HG03432 (cell line): Measurements from ENCODE around the gene MLLT6.
A peak's percentile ranks its signal among the peaks of the same experiment; 100 is the strongest.

Experiments used
- ATAC-seq: cut with Tn5 transposase; IDR thresholded peaks from one replicate; pipeline ENCODE4 v1.9.1; 2021; ENCODE audit warnings: mild to moderate bottlenecking, moderate library complexity; ENCODE audit not compliant: unreplicated experiment

MLLT6 gene

GRCh38 chr17:38741461-38741860, 36.4 kb downstream of the MLLT6 start:
- no peak for ATAC-seq

DNA sequence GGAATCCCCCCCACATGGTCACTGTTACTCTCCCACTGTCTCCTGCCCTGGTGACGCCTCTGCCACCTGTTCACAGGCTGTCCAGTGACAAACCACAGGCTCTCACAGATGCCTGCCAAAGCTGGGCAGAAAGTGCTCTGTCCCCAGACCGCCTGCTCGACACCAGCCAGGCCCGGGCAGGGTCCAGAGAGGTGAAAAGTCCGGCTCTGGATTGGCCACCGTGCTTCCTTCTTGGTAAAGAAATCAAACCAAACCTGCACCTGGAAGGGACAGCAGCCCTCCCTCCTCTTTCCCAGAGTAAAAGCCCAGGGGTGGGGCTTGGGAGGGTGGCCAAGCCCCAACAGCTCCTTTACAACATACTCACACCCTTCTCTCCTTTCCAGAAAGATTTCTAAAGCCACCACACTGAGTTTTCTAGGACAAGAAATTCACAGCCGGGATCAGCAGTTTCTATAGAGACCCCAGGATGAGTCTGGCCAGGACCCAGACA, 36.9 kb downstream of the MLLT6 start:
- ATAC-seq = no peak

GRCh38 chr17:38742411-38743308, 37.6 kb downstream of the MLLT6 start:
- no peak for ATAC-seq

DNA sequence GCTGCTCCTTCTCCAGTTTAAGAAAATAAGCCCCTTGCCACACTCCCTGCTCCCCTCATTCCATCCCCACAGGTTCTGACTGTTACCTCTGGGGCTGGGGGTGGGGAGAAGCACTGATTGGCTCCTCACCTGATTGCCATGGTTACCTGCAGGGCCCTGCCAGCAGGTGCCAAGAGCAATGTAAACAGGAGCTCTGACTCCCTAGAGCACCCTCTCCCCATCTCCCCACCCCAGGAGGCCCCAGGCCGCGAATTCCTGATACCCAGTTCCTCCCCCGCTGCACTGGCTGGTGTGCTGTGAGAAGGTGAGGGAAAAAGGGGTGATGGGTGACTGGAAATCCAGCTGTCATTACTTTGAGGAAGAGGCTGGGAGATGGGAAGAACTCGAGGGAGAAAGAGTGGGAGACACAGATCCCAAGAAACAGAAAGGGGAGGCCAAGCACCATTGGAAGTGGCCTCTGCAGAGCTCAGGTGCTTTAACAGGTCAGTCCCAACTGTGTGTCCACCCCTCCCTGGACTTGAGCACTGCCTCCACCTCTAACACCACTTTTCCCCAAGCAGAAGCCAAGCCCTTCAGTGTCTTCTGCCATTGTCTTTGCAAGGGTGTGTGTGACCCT, 38.6 kb downstream of the MLLT6 start:
- ATAC-seq = no peak

DNA sequence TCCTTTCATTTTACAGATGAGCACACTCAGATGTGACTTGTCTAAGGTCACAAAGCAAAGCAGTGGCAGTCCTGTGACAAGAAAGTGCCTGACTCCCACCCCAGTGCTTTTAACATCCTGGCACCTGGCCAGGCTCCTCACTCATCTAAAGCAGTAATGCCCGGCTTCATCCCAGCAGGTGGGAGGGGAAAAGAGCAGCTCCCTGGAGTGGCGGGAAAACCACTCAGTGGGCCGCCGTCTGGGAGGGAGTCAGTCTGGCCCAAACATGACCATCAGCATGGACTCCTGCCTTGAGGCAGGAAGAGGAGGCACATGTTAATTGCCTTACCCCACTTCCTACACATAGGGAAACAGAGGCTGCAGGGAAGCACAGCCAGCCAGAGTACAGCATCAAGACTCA, 40.5 kb downstream of the MLLT6 start:
- no peak for ATAC-seq

GRCh38 chr17:38746004-38746848, 41.2 kb downstream of the MLLT6 start:
- no peak for ATAC-seq

DNA sequence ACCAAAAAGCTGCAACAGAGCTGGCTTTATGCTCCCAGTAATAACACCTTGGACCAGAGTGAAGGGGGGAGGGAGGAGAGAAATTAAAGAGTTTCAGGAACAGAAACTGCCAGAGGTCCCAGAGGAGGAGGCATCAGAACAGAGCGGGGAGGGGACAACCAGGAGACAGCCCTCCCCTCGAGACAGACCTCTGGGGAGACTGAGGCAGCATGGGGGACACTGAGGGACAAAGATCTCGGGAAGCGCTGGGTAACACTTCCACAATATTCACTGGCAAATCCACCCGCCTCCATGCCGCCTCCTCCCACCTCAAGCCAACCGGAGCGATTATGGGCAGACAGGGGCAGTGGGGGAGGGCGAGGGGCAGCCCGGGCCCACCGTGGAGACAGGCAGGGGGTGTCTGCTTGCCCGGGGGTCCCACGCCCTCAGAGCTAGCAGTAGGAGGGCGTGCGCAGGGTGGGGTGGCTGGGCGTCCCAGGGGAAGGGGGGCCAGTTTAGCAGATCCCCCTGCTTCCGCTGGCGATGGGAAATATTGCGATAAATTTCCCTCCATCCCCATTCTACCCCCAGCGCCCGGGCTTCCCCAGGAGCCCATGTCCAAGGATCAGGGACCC, 41.9 kb downstream of the MLLT6 start:
- no peak for ATAC-seq

GRCh38 chr17:38747463-38748148, 42.5 kb downstream of the MLLT6 start:
- no peak for ATAC-seq

GRCh38 chr17:38748149-38748891, 43.2 kb downstream of the MLLT6 start, which contains the start of gene PCGF2:
Gene PCGF2 (minus strand): TSS chr17:38748336. CDS start chr17:38740402, 7,934 bp downstream.
- ATAC-seq = no peak

- no peak for ATAC-seq
These were observed 43.8 kb downstream of the MLLT6 start for GRCh38 chr17:38748892-38749222.

DNA sequence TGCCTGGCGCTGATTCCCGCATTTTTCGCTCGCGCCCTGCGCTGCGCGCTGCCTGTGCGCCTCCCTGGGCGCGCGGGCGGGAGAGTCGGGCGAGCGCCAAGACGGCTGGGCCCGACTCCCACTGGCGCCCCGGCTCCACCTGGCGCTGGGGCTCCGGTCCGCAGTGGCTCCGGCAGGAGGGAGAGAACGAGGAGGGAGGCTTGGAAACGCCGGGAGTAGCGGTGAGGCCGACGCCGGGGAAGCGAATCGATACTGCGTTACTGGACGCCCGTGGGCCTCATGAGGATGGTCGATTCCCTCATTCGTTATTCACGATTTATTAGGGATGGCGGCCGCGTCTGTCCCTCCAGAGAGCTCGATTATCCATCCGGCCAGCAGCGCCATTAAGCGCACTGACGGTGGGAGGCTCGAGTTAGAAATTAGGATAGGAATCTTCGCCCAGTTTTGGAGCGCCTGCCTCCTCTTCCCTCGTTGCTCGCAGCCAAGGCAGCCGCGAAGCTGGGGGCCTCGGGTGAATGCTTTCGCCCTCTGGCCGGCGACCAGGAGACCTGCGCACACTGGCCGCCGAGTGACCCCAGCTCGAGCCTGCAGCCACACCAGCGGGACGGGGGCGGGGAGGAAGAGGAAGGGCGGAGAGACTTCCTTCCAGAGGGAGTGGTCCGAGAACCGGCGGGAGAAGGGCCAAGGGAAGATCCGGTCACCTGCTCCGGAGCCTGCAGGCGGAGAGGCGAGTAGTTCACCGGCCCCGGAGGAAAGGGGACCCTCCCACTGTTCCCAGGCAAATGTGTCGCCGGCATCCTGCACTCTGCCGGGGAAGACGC, 44.4 kb downstream of the MLLT6 start:
- no peak for ATAC-seq

- ATAC-seq = no peak
These were observed 44.9 kb downstream of the MLLT6 start for GRCh38 chr17:38750044-38750311.

DNA sequence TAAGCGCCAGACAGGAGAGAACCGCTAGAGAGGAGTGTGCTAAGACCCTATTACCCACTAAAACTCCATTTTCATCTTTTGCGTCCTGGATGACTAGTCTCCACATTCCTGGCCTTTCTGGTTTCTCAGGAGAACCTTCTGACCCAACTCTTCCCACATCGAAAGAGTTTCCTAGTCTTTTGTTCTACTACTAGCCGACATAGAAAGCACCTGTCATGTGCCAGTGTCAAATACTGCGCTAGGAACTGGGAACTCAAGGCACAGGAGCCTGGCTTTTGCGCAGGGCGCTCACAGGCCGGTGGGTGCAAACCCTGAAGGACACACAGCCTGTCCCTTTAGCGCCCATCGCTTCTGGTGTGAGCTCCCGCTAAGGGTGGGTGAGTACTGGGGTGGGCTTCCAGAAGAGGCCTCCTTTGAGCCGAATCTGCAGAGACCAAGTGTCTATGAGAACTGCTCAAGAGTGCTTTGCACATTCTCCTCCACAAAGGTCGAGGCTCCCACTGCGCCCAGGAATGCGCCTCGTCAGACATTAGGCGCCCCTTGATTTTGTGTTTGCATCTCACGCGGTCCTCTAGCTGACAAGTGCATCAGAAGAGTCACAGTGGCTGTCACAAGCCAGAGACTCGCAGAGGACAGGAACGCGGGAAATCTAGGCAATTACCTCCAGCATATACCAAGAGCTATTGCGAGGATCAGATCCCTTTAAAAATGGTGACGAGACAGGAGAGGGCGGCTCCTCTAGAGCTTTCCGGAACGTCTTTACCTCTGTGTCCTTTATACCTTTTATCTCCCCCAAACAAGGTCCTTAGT, 45.4 kb downstream of the MLLT6 start:
- no peak for ATAC-seq

DNA sequence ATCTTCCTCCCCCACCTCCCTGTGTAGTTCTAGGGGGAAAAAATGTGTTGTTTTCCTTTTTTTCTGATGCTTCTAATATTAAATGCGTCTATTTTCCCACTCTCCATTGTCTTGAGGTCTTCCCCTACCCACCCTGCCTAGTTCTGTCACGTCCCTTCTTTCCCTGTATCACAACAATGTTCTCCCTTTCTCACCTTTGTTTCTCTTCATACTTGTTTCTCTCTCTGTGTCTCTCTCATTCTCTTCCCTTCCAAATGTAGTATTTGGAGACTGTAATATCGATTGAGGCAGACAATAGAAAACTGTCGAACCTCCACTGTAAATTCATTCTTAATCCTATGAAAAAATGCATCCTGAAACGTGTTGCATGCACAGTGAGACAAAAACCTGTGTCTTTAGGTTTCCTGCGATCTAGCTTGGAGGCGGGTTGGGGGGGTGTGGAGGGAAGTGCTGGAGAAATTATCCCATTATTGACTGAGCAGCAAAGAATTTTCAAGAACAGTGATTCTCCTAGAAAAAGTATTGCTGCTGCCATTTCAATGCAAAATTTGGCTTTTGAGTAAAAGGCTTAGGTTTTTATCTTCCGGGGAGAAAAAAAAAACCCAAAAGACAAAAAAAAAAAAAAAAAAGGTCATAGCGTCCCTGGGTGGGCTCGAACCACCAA, 46.2 kb downstream of the MLLT6 start:
- ATAC-seq = no peak

GRCh38 chr17:38751808-38752307, 46.8 kb downstream of the MLLT6 start:
- peak; percentile 32 for ATAC-seq

DNA sequence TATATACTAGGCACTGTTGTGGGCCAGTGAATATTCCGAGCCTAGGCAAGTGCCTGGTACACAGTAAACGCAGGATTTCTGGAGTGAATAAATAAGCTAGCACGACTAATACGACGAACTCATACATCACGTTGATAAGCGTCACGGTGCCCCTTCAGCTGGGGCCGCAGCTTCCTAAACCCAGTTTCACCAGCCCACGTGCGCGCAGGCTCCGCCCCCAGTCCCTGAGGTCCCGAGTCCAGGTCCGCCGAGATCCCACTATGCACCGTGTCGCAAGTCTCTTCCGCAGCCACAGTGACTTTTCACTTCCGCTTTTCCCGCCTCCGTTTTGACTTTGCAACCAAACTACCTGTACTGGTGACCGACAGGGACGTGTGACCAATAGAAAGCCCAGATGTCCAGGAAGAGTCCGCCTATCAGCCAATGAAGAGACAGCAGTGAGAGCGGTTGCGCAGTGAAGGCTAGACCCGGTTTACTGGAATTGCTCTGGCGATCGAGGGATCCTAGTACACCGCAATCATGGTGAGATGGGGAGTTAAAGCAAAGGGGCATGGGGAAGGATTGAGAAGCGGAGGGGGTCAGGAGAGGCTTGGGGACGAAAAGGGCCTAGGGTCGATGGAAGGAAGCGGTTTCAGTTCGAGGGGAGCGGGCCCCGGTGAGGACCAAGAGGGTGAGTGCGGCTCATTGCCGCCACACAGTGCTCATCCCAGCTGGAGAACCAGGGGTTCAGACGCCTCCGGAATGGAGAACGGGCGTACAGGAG, 47.4 kb downstream of the MLLT6 start, which contains the start of gene PSMB3:
PSMB3 (plus strand) TSS at position 434 of the 763 bp plus-strand sequence; CDS start at position 520, 86 bp downstream.
- ATAC-seq = peak; percentile 78
